ENCODE data around the gene NF1.

The NF1 gene

DNA sequence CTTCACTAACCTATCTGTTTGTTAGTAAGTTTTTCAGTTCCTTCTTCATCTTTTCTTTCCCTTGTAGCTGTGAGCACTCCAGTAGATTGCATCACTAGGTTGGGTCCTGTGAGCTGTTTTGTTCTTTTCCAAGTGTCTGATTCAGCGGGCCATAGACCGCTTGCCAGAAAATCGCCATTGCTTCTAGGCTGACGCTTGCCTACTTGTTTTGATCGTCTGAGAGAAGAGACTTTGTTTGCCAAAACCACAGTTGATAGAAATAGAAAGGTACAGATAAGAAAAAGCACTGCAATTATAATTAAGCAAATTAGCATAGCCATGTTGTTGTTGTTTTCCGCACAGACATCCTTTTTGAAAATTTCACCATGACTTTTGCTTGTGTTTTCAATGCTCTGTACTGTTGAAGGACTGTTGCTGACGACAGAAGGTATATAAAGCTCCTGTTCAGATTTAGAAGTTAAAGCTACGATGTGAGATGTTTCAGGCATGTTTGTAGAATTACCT lies 223.6 kb downstream of the NF1 start:
- Histone ChIP-seq H3K4ac (ENCODE audit: low read length) (no peak overlapping the region), H3K27me3 (ENCODE audit: control insufficient read depth in 3 of 3, insufficient read depth in 3 of 3, low read depth in 1 of 3, low read length in 3 of 3) (no peaks in the 10 kb centered on the region), H2AK5ac (ENCODE audit: low read depth, low read length) (no peak overlapping the region), H2BK5ac (ENCODE audit: low read length) (no peak overlapping the region), H2AFZ (ENCODE audit: low read length) (no peak overlapping the region), H3K18ac (ENCODE audit: low read length) (no peak overlapping the region), H3K27ac (replicated peaks; ENCODE audit: low read length) (no peak overlapping the region), H3K4me3 (ENCODE audit: low read length in 2 of 2) (no peak overlapping the region), H2BK15ac (ENCODE audit: low read length) (no peak overlapping the region), H4K91ac (ENCODE audit: low read depth, low read length, poor library complexity) (no peak overlapping the region), H3K9me3 (replicated peaks in 1 of 2; ENCODE audit: control insufficient read depth in 2 of 2, insufficient read depth in 1 of 2, low read depth in 1 of 2, low read length in 2 of 2) (no peaks in the 10 kb centered on the region), H2BK12ac (ENCODE audit: low read length) (no peak overlapping the region), H3K9ac (ENCODE audit: low read depth, low read length, poor library complexity) (no peak overlapping the region), H3K4me1 (ENCODE audit: control insufficient read depth in 2 of 2, insufficient read depth in 1 of 2, low read depth in 1 of 2, low read length in 2 of 2) (peaks cover 0 to 4% of the 10 kb centered on the region in 2 donors), H3K14ac (ENCODE audit: low read length) (no peak overlapping the region), H3K79me1 (ENCODE audit: low read depth, low read length) (no peaks in the 10 kb centered on the region), H3K4me2 (ENCODE audit: insufficient read depth, low read length, poor library complexity, severe bottlenecking) (no peak overlapping the region), H3K23ac (ENCODE audit: low read depth, low read length, poor library complexity) (no peak overlapping the region), H4K8ac (ENCODE audit: low read depth, low read length) (no peak overlapping the region), H2BK120ac (ENCODE audit: low read depth, low read length) (no peak overlapping the region), H3K36me3 (replicated peaks in 1 of 2; ENCODE audit: control insufficient read depth in 2 of 2, insufficient read depth in 2 of 2, low read length in 2 of 2) (peaks cover 0 to 3% of the 10 kb centered on the region in 2 donors)
- WGBS, 2 donors (ENCODE audit: extremely low coverage in 2 of 2, insufficient read length in 2 of 2, insufficient replicate concordance in 1 of 2), result no CpG with 5 or more reads among the region's 8 CpGs
- DNase-seq (ENCODE audit: low spot score), result no peak

DNA sequence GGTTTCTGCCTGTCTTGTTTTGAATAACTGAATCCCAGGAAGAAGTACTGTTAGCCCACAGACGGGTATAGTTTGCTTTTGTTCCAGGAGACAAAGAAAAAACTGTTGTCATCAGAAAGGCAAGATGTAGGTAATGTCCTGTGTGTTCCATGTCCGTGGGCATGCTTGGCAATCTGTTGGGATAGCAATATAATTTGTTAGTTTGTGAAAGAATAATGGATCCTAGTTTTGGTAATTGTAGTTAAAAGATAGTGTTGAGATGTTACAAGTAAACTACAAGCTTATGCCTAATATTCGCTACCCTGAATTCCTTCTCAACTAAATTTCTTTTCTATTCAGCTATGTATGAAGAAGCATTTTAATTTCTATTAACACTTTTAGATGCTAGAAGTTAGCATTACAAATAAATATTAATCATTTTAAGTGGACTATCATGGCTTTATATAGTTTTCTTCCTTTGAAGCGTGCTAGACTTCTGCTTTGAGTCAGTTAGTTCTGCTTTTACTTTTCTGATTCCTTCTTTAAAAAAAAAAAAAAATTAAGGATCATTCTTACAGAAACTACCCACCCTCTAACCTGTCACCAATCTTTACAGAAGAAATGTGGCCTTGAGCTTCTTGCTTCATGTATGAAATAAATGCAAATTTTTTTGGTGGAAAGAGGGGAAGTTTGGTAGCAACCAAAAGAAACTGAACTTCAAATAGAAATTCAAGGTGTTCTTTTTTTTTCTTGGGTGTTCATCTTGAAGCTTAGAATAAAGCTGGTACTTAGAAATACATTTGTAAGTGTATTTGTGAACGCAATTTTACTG lies 224.3 kb downstream of the NF1 start:
- Histone ChIP-seq H2AK5ac (ENCODE audit: low read depth, low read length) (no peak overlapping the region), H3K23ac (ENCODE audit: low read depth, low read length, poor library complexity) (no peak overlapping the region), H2AFZ (ENCODE audit: low read length) (no peak overlapping the region), H3K79me1 (ENCODE audit: low read depth, low read length) (no peaks in the 10 kb centered on the region), H3K18ac (ENCODE audit: low read length) (no peak overlapping the region), H2BK120ac (ENCODE audit: low read depth, low read length) (no peak overlapping the region), H4K91ac (ENCODE audit: low read depth, low read length, poor library complexity) (no peak overlapping the region), H3K4me2 (ENCODE audit: insufficient read depth, low read length, poor library complexity, severe bottlenecking) (no peak overlapping the region), H3K14ac (ENCODE audit: low read length) (no peak overlapping the region), H2BK15ac (ENCODE audit: low read length) (no peak overlapping the region), H3K9ac (ENCODE audit: low read depth, low read length, poor library complexity) (no peak overlapping the region), H3K9me3 (replicated peaks in 1 of 2; ENCODE audit: control insufficient read depth in 2 of 2, insufficient read depth in 1 of 2, low read depth in 1 of 2, low read length in 2 of 2) (no peaks in the 10 kb centered on the region), H3K27me3 (ENCODE audit: control insufficient read depth in 3 of 3, insufficient read depth in 3 of 3, low read depth in 1 of 3, low read length in 3 of 3) (no peaks in the 10 kb centered on the region), H3K36me3 (replicated peaks in 1 of 2; ENCODE audit: control insufficient read depth in 2 of 2, insufficient read depth in 2 of 2, low read length in 2 of 2) (peaks cover 0 to 3% of the 10 kb centered on the region in 2 donors), H2BK5ac (ENCODE audit: low read length) (no peak overlapping the region), H3K4me3 (ENCODE audit: low read length in 2 of 2) (no peak overlapping the region), H3K4me1 (ENCODE audit: control insufficient read depth in 2 of 2, insufficient read depth in 1 of 2, low read depth in 1 of 2, low read length in 2 of 2) (peaks cover 0 to 4% of the 10 kb centered on the region in 2 donors), H3K27ac (replicated peaks; ENCODE audit: low read length) (no peak overlapping the region), H3K4ac (ENCODE audit: low read length) (no peak overlapping the region), H4K8ac (ENCODE audit: low read depth, low read length) (no peak overlapping the region), H2BK12ac (ENCODE audit: low read length) (no peak overlapping the region)
- no peak for DNase-seq (ENCODE audit: low spot score)
- no CpG with 5 or more reads among the region's 5 CpGs for WGBS, 2 donors (ENCODE audit: extremely low coverage in 2 of 2, insufficient read length in 2 of 2, insufficient replicate concordance in 1 of 2)

DNA sequence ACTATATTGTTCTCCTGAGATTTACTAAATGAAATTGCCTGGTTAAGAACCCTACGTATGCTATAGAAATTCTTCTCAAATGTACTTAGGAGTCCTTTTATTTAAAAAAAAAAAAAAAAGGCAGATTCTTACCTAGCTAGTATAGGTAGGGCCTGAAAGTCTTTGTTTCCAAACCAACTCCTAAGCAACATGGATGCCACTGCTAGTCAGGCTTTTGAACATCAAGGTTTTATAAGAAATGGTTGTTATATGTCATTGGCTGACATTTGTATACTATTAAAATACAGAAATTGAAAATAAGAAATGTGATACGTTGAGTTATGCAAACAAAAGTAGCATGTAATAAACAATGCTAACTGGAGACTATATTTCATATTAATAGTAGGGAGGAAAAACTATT lies 225.5 kb downstream of the NF1 start:
- H3K79me1 ChIP-seq (ENCODE audit: low read depth, low read length), result no peaks in the 10 kb centered on the region
- H3K9ac ChIP-seq (ENCODE audit: low read depth, low read length, poor library complexity), result no peak overlapping the region
- H3K4ac ChIP-seq (ENCODE audit: low read length), result no peak overlapping the region
- H4K8ac ChIP-seq (ENCODE audit: low read depth, low read length), result no peak overlapping the region
- H2BK120ac ChIP-seq (ENCODE audit: low read depth, low read length), result no peak overlapping the region
- no peaks in the 10 kb centered on the region for H3K9me3 ChIP-seq (replicated peaks in 1 of 2; ENCODE audit: control insufficient read depth in 2 of 2, insufficient read depth in 1 of 2, low read depth in 1 of 2, low read length in 2 of 2)
- no peak overlapping the region for H2AFZ ChIP-seq (ENCODE audit: low read length)
- no peak for DNase-seq (ENCODE audit: low spot score)
- H3K4me1 ChIP-seq (ENCODE audit: control insufficient read depth in 2 of 2, insufficient read depth in 1 of 2, low read depth in 1 of 2, low read length in 2 of 2), result peaks cover 0 to 4% of the 10 kb centered on the region in 2 donors
- H2BK12ac ChIP-seq (ENCODE audit: low read length), result no peak overlapping the region
- no peak overlapping the region for H3K4me2 ChIP-seq (ENCODE audit: insufficient read depth, low read length, poor library complexity, severe bottlenecking)
- H3K36me3 ChIP-seq (replicated peaks in 1 of 2; ENCODE audit: control insufficient read depth in 2 of 2, insufficient read depth in 2 of 2, low read length in 2 of 2), result peaks cover 0 to 9% of the 10 kb centered on the region in 2 donors
- H3K27ac ChIP-seq (replicated peaks; ENCODE audit: low read length), result no peak overlapping the region
- H3K27me3 ChIP-seq (ENCODE audit: control insufficient read depth in 3 of 3, insufficient read depth in 3 of 3, low read depth in 1 of 3, low read length in 3 of 3), result no peaks in the 10 kb centered on the region
- H2BK5ac ChIP-seq (ENCODE audit: low read length), result no peak overlapping the region
- H4K91ac ChIP-seq (ENCODE audit: low read depth, low read length, poor library complexity), result no peak overlapping the region
- no peak overlapping the region for H3K14ac ChIP-seq (ENCODE audit: low read length)
- H3K23ac ChIP-seq (ENCODE audit: low read depth, low read length, poor library complexity), result no peak overlapping the region
- no peak overlapping the region for H3K4me3 ChIP-seq (ENCODE audit: low read length in 2 of 2)
- no CpG with 5 or more reads among the region's 2 CpGs for WGBS, 2 donors (ENCODE audit: extremely low coverage in 2 of 2, insufficient read length in 2 of 2, insufficient replicate concordance in 1 of 2)
- H2BK15ac ChIP-seq (ENCODE audit: low read length), result no peak overlapping the region
- no peak overlapping the region for H3K18ac ChIP-seq (ENCODE audit: low read length)
- H2AK5ac ChIP-seq (ENCODE audit: low read depth, low read length), result no peak overlapping the region

DNA sequence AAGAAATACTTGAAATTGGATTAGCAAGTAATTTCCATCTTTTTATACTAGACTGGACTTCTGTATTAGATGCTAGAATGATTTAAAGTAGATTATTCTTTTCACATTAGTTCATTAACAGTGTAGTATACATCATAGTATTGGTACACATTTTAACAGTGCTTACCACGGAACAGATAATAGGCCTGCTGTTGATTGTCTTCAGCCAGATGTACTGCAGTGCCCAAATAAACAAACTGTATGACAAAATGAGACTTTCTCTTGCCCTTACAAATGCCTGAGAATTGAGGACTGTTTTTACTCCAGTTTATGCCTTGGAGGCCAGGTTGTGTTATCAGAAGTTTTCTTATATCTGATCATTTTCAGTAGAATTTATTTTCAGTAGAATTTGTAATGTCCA lies 226.0 kb downstream of the NF1 start:
- no peaks in the 10 kb centered on the region for H3K79me1 ChIP-seq (ENCODE audit: low read depth, low read length)
- no peak overlapping the region for H3K4ac ChIP-seq (ENCODE audit: low read length)
- H2BK15ac ChIP-seq (ENCODE audit: low read length), result no peak overlapping the region
- H3K23ac ChIP-seq (ENCODE audit: low read depth, low read length, poor library complexity), result no peak overlapping the region
- H4K91ac ChIP-seq (ENCODE audit: low read depth, low read length, poor library complexity), result no peak overlapping the region
- WGBS, 2 donors (ENCODE audit: extremely low coverage in 2 of 2, insufficient read length in 2 of 2, insufficient replicate concordance in 1 of 2), result no CpG with 5 or more reads among the region's 1 CpG
- H3K4me1 ChIP-seq (ENCODE audit: control insufficient read depth in 2 of 2, insufficient read depth in 1 of 2, low read depth in 1 of 2, low read length in 2 of 2), result peaks cover 0 to 4% of the 10 kb centered on the region in 2 donors
- no peak overlapping the region for H4K8ac ChIP-seq (ENCODE audit: low read depth, low read length)
- H3K9me3 ChIP-seq (replicated peaks in 1 of 2; ENCODE audit: control insufficient read depth in 2 of 2, insufficient read depth in 1 of 2, low read depth in 1 of 2, low read length in 2 of 2), result no peaks in the 10 kb centered on the region
- H3K36me3 ChIP-seq (replicated peaks in 1 of 2; ENCODE audit: control insufficient read depth in 2 of 2, insufficient read depth in 2 of 2, low read length in 2 of 2), result peaks cover under 1 to 15% of the 10 kb centered on the region in 2 donors
- no peak overlapping the region for H2AFZ ChIP-seq (ENCODE audit: low read length)
- no peak overlapping the region for H2BK12ac ChIP-seq (ENCODE audit: low read length)
- no peaks in the 10 kb centered on the region for H3K27me3 ChIP-seq (ENCODE audit: control insufficient read depth in 3 of 3, insufficient read depth in 3 of 3, low read depth in 1 of 3, low read length in 3 of 3)
- no peak overlapping the region for H3K4me2 ChIP-seq (ENCODE audit: insufficient read depth, low read length, poor library complexity, severe bottlenecking)
- no peak overlapping the region for H2BK5ac ChIP-seq (ENCODE audit: low read length)
- no peak overlapping the region for H3K18ac ChIP-seq (ENCODE audit: low read length)
- no peak for DNase-seq (ENCODE audit: low spot score)
- H3K4me3 ChIP-seq (ENCODE audit: low read length in 2 of 2), result no peak overlapping the region
- no peak overlapping the region for H3K14ac ChIP-seq (ENCODE audit: low read length)
- H3K27ac ChIP-seq (replicated peaks; ENCODE audit: low read length), result no peak overlapping the region
- no peak overlapping the region for H2AK5ac ChIP-seq (ENCODE audit: low read depth, low read length)
- no peak overlapping the region for H2BK120ac ChIP-seq (ENCODE audit: low read depth, low read length)
- H3K9ac ChIP-seq (ENCODE audit: low read depth, low read length, poor library complexity), result no peak overlapping the region
